Keratinocyte (primary cell): ENCODE measurements around the gene FSTL5.

Experiments used
- EZH2 ChIP-seq: IDR thresholded peaks from one replicate; pipeline ENCODE4 v1.6.1; 2012; ENCODE audit warnings: inconsistent platforms, mild to moderate bottlenecking, low read length, moderate library complexity
- TF ChIP-seq, protein P1 (sequence below), 3 experiments: IDR thresholded peaks in 1 of 3; conservative IDR thresholded peaks in 1 of 3; optimal IDR thresholded peaks in 1 of 3; 2 replicates in 2 of 3; 3 replicates in 1 of 3; pipeline versions ENCODE3 to v1.5.1; 2011; ENCODE audit warnings: low read length in 3 of 3, mild to moderate bottlenecking in 3 of 3, moderate library complexity in 2 of 3, control low read depth in 1 of 3, inconsistent platforms in 1 of 3; ENCODE audit not compliant: insufficient read depth in 2 of 3; ENCODE audit errors: extremely low read depth in 1 of 3

GRCh38 chr4:161931089-161931488 lies 232.7 kb downstream of the FSTL5 start:
- TF ChIP-seq, protein P1, sequence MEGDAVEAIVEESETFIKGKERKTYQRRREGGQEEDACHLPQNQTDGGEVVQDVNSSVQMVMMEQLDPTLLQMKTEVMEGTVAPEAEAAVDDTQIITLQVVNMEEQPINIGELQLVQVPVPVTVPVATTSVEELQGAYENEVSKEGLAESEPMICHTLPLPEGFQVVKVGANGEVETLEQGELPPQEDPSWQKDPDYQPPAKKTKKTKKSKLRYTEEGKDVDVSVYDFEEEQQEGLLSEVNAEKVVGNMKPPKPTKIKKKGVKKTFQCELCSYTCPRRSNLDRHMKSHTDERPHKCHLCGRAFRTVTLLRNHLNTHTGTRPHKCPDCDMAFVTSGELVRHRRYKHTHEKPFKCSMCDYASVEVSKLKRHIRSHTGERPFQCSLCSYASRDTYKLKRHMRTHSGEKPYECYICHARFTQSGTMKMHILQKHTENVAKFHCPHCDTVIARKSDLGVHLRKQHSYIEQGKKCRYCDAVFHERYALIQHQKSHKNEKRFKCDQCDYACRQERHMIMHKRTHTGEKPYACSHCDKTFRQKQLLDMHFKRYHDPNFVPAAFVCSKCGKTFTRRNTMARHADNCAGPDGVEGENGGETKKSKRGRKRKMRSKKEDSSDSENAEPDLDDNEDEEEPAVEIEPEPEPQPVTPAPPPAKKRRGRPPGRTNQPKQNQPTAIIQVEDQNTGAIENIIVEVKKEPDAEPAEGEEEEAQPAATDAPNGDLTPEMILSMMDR (optimal IDR thresholded peaks at IDR 0.05 in 1 of 3, IDR thresholded peaks at IDR 0.05 in 1 of 3, conservative IDR thresholded peaks at IDR 0.05 in 1 of 3; ENCODE audit: extremely low read depth in 1 of 3, insufficient read depth in 2 of 3, low read length in 3 of 3) = no peak
- no peak for TF ChIP-seq EZH2
